Left forelimb (tissue), 1 donor: ENCODE results near the gene HORMAD1.
"Not testable (repeated sequence)": the region's sequence is repeated elsewhere in the genome, so short reads cannot be mapped to it uniquely, and the experiment has no call there.

Source experiments
- DNase-seq: peaks from one replicate; pipeline ENCODE4 v3.0.0-alpha.2; 2018; ENCODE audit warnings: low spot score

HORMAD1 gene

DNA sequence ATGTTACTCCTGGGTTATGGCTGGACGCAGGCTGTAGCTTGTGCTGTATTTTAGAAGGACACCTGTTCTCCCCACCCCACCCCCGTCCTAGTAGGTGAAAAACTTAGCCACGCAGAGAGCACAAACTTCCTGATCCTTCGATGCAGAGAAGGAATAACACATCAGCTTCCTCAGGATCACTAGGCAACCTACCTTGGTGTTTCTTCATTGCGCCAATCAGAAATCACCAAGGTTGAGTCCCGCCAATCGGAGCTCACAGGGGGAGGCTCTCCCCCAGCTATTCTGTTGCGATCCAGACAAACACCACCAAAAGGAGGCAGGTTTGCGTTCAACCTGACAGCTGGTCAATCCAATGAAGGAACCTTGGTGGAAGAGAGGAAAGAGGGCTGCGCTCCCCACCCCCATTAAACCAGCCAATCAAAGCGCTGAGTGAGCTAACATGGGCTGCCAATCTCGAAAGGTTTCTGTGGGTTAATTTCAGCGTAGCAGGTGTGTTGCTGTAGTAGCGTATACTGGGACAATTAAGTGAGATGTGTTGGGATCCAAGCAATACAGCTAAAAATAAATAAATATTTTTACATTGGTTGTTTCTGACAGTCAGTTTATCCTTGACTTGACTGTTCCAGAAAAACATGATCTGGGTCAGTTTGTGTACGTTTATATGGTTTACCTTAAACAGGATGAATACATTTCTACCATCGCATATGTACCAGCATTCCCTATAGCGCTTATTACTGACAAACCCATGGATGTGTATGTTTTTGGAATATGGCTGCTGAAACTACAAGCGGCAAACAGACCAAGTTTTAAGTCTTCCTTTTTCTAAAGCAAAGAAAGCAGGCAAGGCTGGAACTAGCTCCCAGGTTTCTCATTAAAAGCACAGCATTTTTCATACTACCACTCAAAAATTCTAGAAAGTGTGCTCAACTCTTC, 23.4 kb downstream of the HORMAD1 start, which contains the start of gene GOLPH3L:
Gene GOLPH3L, minus strand, starts transcription at position 160 of the 933 bp plus-strand sequence. CDS start 2,316 bp downstream, outside the sequence.
- peak; percentile 89 for DNase-seq

DNA sequence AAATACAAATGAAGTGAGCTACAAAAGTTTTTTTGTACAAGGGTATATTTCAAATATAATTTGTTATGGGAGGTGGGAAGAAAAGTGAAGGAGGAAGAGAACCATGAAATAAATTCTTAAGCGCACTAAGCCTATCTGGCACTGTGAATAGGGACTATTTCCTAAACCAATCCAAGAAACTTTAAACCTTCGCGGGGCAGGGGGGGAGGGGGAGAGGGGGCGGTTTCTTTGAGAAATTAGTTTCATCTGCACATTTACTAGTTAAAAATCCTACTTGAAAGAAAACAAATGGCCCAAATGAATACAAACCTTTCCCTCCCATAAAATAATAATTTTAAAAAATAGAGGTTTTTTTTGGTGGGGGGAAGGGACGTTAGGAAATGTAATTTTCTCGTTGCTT, 24.1 kb downstream of the HORMAD1 start:
- no peak for DNase-seq

DNA sequence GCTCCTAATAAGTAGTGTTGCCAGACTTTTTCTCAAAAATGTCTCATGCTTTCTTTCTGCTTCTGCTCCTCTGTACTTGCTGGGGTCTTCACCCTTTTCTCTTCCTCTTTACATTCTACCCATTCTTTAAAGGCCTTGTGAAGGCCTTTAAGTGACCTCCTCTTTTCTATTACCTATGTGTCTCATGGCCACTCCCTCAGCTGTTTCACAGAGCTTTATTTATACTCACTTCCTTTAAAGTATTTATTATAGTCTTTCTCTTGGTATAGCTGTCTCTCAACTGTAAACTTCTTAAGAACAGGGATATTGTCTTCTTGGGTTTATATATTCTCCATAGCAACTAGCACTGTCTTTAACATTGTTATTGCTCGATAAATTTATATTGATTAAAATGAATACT, 24.5 kb downstream of the HORMAD1 start:
- DNase-seq: no peak

GRCh38 chr1:150695561-150695960, 25.1 kb downstream of the HORMAD1 start:
- no peak for DNase-seq

GRCh38 chr1:150692720-150693119, 28.0 kb downstream of the HORMAD1 start:
- DNase-seq: no peak

GRCh38 chr1:150688763-150689162, 31.9 kb downstream of the HORMAD1 start:
- DNase-seq: no peak

- no peak for DNase-seq
These were observed 34.4 kb downstream of the HORMAD1 start for GRCh38 chr1:150686275-150686674.

DNA sequence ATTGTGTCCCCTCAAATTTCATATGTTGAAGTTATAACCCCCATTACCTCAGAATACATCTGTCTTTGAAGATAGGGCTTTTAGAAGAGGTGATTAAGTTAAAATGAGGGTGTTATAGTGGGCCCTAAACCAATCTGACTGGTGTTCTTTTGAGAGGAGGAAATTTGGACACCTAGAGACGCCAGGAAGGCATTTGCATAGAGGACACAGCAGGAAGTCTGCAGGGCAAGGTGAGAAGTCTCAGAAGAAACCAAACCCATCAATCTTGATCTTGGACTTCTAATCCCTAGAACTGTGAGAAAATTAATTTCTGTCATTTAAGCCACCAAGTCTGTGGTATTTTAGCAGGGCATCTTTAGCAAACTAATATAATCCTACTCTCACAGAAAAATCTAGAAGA, 36.8 kb downstream of the HORMAD1 start:
- no peak for DNase-seq

DNA sequence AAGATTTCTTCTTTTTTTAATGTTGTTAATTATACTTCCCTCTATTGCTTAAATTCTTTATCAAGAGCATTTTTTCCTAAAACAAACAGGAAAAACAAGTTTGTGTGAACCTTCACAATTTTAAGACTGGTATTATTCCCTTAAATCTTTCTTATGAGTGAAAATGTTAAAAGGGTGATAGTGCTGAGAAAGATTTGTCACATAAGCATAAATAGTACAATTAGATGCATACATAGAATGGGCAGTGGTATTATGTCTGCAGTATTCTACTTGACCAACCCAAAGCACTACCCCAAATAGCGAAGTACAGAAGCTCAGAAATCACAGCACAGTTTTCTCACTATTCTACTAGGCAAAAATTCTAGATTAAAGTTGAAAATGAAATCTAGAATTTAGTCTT, 41.7 kb downstream of the HORMAD1 start:
- DNase-seq: no peak

DNA sequence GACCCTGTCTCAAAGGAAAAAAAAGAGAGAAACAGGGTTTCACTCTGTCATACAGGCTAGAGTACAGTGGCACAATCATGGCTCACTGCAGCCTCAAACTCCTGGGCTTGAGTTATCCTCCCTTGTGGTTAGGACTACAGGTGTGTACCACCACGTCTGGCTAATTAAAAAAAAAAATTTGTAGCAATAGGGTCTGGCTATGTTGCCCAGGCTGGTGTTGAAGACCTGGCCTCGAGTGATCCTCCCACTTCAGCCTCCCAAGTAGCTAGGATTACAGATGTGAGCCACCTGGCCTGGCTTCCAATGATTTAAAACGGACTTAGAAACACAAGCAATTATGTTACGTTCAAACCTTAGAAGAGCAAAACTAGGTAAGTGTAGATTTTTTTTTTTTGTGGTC, 45.8 kb downstream of the HORMAD1 start:
- no peak for DNase-seq

- no peak for DNase-seq
These were observed 57.4 kb downstream of the HORMAD1 start for GRCh38 chr1:150663321-150663720.

GRCh38 chr1:150662811-150663210, 57.9 kb downstream of the HORMAD1 start:
- DNase-seq: no peak

DNA sequence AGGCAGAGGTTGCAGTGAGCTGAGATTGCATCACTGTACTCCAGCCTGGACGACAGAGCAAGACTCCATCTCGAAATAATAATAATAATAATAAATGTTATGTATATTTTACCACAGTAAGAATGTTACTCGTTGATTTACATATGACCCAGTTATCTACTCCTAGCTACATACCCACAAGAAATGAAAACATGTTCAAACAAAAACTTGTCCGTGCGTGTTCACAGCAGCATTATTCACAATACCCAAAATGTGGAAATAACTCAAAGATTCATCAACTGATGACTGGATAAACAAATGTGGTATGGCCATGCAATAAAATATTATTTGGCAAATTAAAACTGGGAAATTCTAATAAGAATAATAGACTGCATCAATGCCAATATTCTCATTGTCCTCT, 59.5 kb downstream of the HORMAD1 start:
- no peak for DNase-seq

DNA sequence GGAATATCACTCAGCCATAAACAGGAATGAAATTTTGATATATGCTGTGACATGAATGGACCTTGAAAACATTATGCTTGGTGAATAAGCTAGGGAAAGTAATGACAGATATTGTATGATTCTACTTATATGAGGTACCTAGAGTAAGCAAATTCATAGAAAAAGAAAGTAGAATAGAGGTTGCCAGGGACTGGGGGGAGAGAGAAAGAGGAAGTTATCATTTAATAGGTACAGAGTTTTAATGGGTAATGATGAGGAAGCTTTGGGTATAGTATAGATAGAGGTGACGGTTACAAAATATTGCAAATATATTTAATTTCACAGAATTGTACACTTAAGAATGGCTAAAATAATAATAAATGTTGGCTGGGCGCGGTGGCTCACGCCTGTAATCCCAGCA, 60.1 kb downstream of the HORMAD1 start:
- no peak for DNase-seq

DNA sequence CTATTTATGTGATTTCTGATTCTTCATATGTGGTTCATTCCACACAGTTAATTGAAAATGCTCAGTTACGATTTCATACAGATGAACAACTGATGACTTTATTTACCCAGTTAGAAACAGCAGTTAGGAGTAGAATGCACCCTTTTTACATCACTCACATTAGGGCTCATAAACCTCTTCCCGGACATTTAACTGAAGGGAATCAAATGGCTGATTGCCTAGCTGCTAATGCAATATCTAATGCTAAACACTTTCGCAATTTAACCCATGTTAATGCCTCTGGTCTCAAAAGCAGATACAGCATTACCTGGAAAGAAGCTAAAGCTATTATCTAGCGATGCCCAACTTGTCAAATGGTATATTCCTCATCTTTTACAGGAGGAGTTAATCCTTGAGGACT, 63.6 kb downstream of the HORMAD1 start:
- not testable (repeated sequence) for DNase-seq

DNA sequence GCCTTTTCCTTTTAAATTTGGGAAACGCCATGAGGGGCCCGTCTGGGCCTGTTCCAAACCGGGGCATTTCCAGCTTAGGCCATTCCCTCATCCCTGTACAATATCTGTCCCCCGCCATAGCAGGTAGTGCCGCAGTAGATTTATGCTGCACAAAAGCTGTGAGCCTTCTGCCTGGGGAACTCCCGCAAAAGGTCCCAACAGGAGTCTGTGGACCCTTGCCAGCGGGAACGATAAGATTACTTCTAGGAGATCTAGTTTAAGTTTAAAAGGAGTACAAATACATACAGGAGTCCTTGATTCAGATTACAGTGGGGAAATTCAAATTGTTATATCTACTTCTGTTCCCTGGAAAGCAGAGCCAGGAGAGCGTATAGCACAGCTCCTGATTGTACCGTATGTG, 66.1 kb downstream of the HORMAD1 start:
- DNase-seq: not testable (repeated sequence)

DNA sequence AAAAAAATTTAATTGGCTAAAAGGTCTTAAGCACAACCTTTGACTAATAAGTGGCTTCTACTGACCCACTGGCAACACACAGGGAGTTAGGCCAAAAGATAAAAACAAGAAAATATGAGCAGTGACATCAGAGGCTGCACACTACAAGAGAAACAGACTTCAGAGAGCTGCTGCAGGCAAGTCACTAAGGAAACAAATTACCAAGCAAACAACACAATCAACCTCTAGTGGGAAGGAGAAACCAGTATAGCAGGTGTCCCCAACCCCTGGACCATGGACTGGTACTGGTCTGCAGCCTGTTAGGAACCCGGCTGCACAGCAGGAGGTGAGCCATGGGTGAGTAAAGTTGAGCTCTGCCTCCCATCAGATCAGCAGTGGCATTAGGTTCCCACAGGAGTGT, 70.5 kb downstream of the HORMAD1 start:
- no peak for DNase-seq

GRCh38 chr1:150649441-150650075, 71.1 kb downstream of the HORMAD1 start:
- DNase-seq: no peak
